ENCODE data around the gene MINDY4. TPM values are rescaled to one million over a fixed set of nuclear protein-coding genes. Genes with fewer than 3 reads are reported as not detected.
A peak's percentile ranks its signal among the peaks of the same experiment; 100 is the strongest.

MINDY4 gene
- total and polyA plus RNA-seq, 8 donors, result 2.9 to 4.9 (median 3.6) TPM

GRCh38 chr7:30810986-30811385 is 39.8 kb downstream of the MINDY4 start:
- no peak overlapping the region for H3K27ac ChIP-seq
- intact Hi-C loops (cut with DNase I), result no loop called here
- H3K4me1 ChIP-seq, result no peaks in the 10 kb centered on the region
- no peak overlapping the region for H3K4me3 ChIP-seq
- no peaks in the 10 kb centered on the region for H3K27me3 ChIP-seq
- ATAC-seq (no peak), FAIRE-seq (no peak), DNase-seq (no peak)
- no peaks in the 10 kb centered on the region for H3K9me3 ChIP-seq
- no peaks in the 10 kb centered on the region for H3K36me3 ChIP-seq
- WGBS, 2 donors, result 91 to 94% methylated on average over 5 of the region's 5 CpGs
- TF ChIP-seq, protein P1, sequence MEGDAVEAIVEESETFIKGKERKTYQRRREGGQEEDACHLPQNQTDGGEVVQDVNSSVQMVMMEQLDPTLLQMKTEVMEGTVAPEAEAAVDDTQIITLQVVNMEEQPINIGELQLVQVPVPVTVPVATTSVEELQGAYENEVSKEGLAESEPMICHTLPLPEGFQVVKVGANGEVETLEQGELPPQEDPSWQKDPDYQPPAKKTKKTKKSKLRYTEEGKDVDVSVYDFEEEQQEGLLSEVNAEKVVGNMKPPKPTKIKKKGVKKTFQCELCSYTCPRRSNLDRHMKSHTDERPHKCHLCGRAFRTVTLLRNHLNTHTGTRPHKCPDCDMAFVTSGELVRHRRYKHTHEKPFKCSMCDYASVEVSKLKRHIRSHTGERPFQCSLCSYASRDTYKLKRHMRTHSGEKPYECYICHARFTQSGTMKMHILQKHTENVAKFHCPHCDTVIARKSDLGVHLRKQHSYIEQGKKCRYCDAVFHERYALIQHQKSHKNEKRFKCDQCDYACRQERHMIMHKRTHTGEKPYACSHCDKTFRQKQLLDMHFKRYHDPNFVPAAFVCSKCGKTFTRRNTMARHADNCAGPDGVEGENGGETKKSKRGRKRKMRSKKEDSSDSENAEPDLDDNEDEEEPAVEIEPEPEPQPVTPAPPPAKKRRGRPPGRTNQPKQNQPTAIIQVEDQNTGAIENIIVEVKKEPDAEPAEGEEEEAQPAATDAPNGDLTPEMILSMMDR (IDR thresholded peaks at IDR 0.05), result no peak

DNA sequence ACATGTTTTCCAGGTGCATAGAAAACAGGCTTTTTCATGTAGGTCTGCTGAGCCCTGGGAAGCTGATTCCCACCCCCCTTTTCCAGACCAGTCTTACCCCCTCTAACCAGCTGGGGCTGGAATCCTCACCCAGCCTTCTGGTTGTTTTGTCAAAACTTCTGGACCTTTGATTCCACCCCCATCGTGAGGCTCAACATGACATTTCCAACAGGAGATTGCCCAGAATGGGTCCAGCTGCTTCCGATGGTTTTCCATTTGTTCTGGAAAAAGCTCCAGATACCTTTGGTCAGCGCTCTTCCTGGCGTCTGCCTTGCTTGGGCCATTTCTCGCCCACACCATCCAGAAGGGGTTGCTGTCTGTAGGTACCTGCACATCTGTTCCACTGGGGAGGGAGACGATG is 41.5 kb downstream of the MINDY4 start:
- intact Hi-C loops (cut with DNase I), result no loop called here
- TF ChIP-seq, protein P1 (IDR thresholded peaks at IDR 0.05), result no peak
- FAIRE-seq (no peak), DNase-seq (no peak), ATAC-seq (no peak)
- Histone ChIP-seq H3K9me3 (no peaks in the 10 kb centered on the region), H3K4me3 (no peak overlapping the region), H3K27ac (no peak overlapping the region), H3K27me3 (no peaks in the 10 kb centered on the region), H3K4me1 (no peaks in the 10 kb centered on the region), H3K36me3 (no peaks in the 10 kb centered on the region)
- 93 to 96% methylated on average over 6 of the region's 6 CpGs for WGBS, 2 donors

- WGBS, 2 donors, result 81 to 87% methylated on average over 4 of the region's 4 CpGs
- no peaks in the 10 kb centered on the region for H3K36me3 ChIP-seq
- TF ChIP-seq, protein P1 (IDR thresholded peaks at IDR 0.05), result no peak
- ATAC-seq (no peak), FAIRE-seq (no peak), DNase-seq (no peak)
- no peak overlapping the region for H3K4me3 ChIP-seq
- no peaks in the 10 kb centered on the region for H3K9me3 ChIP-seq
- no peaks in the 10 kb centered on the region for H3K4me1 ChIP-seq
- no peak overlapping the region for H3K27ac ChIP-seq
- intact Hi-C loops (cut with DNase I), result no loop called here
- H3K27me3 ChIP-seq, result no peaks in the 10 kb centered on the region
Measured at GRCh38 chr7:30813466-30813865, 42.2 kb downstream of the MINDY4 start.

DNA sequence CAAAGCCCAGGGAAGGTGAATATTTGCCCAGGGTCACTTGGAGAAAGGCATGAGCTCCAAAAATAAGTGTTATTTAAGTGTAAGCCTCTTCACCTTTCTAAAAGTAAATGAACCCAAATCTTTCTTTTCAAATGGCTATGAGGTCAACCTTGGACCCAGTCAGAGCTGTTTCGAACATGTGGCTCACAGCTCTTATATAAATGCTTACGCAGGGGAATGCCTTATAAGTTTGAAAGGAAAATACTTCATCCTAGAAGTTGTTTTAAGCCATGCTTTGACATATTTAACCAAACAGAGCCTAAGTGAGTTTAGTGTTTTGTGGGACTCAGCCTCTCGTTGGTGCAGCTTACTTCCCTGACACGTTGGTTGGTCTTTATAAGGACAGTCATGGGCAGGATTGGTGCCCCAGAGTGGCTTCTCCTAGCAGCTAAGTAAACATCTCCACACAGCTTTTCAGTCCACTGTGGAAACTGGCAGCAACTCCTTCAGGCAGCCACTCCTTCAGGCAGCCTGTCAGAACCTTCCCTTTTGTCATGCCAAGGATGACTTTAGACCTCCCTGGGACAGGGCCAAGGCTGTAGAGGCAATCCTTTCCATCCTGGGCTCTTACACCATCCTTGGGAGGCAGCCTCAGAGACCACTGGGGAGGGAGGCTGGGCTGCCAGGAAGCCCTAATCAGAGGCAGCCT is 43.6 kb downstream of the MINDY4 start:
- FAIRE-seq (no peak), ATAC-seq (peak in 2 of 4 donors; percentile 19 to 52), DNase-seq (no peak)
- WGBS, 2 donors, result 91 to 94% methylated on average over 4 of the region's 4 CpGs
- TF ChIP-seq, protein P1 (IDR thresholded peaks at IDR 0.05), result no peak
- Histone ChIP-seq H3K27ac (no peak overlapping the region), H3K36me3 (no peaks in the 10 kb centered on the region), H3K27me3 (no peaks in the 10 kb centered on the region), H3K4me3 (no peak overlapping the region), H3K9me3 (no peaks in the 10 kb centered on the region), H3K4me1 (no peaks in the 10 kb centered on the region)
- intact Hi-C loops (cut with DNase I), result no loop called here

GRCh38 chr7:30815388-30815854 is 44.2 kb downstream of the MINDY4 start:
- FAIRE-seq, result no peak
- no peak for DNase-seq
- WGBS, 2 donors, result 75 to 88% methylated on average over 3 of the region's 3 CpGs
- Histone ChIP-seq H3K27me3 (no peaks in the 10 kb centered on the region), H3K36me3 (no peaks in the 10 kb centered on the region), H3K9me3 (no peaks in the 10 kb centered on the region), H3K27ac (peak overlapping the region in 1 of 4 donors; percentile 19), H3K4me1 (no peaks in the 10 kb centered on the region), H3K4me3 (no peak overlapping the region)
- ATAC-seq, result peak in 2 of 4 donors; percentile 25 to 38
- TF ChIP-seq, protein P1 (IDR thresholded peaks at IDR 0.05), result no peak
- intact Hi-C loops (cut with DNase I), result no loop called here
